ENCODE data around the gene ZSWIM9.

DNA sequence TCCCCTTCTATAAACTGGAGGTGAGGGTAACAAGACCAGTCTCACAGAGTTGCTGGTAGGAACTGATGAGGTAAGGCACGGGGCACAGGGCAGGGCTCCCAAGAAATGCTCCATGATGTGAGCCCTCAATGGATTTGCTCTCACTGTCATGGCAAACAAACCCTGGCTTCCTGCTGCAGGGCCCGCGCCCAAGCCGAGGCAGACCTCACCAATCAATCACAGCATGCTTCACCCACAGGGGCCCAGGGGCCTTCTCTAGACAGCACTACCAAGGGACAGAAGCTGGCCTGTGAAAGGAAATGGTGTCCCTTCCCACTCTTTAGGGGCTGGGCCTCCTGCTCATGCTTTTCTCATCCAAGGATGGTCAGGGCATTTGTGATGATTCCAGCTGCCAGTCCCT is 33.9 kb upstream of the ZSWIM9 start:
- TF ChIP-seq, protein P1, sequence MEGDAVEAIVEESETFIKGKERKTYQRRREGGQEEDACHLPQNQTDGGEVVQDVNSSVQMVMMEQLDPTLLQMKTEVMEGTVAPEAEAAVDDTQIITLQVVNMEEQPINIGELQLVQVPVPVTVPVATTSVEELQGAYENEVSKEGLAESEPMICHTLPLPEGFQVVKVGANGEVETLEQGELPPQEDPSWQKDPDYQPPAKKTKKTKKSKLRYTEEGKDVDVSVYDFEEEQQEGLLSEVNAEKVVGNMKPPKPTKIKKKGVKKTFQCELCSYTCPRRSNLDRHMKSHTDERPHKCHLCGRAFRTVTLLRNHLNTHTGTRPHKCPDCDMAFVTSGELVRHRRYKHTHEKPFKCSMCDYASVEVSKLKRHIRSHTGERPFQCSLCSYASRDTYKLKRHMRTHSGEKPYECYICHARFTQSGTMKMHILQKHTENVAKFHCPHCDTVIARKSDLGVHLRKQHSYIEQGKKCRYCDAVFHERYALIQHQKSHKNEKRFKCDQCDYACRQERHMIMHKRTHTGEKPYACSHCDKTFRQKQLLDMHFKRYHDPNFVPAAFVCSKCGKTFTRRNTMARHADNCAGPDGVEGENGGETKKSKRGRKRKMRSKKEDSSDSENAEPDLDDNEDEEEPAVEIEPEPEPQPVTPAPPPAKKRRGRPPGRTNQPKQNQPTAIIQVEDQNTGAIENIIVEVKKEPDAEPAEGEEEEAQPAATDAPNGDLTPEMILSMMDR (IDR thresholded peaks at IDR 0.05): no peak
- TF ChIP-seq EP300 (IDR thresholded peaks at IDR 0.05; ENCODE audit: low read depth): no peak

Data from transverse colon (tissue), 3 donors.